Anterior cingulate cortex (tissue), 58 donors: ENCODE data around the gene TSPAN4.
A peak's percentile ranks its signal among the peaks of the same experiment; 100 is the strongest.

Source experiments
- DNase-seq, 58 donors: peaks; one replicate each; lab custom pipeline; 2025; lab: John Stamatoyannopoulos, UW

TSPAN4 gene

DNA sequence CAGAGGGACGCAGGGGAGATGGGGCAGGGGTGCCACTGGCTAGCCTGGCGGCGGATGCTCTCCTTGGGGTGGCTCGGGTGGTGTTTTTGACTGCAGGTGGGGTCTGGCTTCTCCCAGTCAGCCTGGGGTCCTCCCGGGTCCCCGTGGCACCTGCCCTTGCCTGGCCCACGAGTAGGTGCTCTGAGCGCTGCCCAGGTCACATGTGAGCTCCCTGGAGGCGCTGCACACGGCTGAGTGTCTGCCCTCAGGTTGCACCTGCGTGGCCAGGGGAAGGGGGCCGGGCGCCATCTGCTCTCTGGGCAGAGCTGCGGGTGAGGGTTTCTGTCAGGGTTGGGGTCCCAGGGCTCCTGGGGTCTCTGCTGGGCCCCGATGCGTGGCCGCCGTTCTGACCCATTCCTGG is 5.2 kb downstream of the TSPAN4 start:
- DNase-seq: no peak

DNA sequence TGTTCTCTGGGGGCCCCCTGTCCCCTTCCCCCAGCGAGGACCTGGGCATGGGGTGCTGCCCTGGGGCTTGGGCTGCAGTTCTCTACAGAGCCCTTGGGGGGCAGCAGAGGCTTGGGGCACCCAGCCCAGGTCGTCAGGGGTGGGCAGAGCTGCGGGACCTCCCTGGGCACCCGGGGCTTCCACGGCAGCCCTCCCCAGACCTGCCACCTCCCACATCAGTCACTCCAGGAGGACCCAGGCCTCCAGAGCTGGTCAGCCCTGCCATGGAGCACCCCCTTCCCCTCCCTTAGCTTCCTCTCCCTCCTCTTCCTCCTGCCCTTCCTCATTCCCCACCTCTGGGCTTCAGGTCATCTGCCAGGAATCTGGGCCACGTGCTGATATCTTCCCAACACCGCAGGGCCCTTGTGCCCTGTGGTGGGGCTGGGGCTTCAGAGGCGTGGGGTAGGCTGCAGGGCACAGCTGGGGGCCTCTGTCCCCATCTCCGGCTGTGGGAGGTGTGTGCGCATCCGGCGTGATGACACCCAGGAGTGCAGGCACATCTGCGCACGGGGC is 5.8 kb downstream of the TSPAN4 start:
- peak in 9 of 58 donors; percentile 10 to 46 (median 23) for DNase-seq

DNA sequence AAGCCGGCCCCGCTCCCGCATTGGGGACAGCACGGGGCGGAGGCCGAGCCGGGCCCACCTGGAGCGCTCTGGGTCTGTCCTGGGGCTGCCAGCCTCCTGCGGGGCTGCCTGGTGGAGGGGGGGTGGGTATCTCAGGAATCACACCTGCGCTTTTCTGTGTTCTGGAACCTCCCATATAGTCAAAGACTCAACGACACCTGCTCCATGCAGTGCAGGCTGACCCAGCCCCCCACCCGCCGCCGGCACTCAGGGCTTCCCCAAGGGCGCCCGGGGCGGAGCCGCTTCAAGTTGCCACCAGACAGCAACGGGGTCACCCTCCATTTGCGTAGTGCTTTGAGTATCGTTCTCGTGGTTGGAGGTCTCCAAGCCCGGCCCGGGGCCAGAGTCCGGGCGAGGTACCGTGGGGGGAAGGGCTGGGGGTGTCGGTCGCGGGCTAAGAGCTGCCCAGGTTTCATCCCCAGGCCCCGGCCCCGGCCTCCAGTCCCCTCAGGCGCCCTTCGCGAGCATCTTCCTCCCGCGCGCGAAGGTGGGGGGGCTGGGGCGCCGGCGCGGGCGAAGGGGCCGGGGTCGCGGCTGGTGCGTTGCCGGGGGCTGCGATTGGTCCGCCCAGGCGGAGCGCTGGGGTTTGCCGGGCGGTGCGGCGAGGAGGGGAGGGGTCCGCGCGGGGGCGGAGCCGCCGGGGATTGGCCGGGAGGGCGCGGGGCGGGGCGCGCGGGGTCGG is 6.6 kb downstream of the TSPAN4 start:
- peak in 1 of 58 donors; percentile 37 for DNase-seq

DNA sequence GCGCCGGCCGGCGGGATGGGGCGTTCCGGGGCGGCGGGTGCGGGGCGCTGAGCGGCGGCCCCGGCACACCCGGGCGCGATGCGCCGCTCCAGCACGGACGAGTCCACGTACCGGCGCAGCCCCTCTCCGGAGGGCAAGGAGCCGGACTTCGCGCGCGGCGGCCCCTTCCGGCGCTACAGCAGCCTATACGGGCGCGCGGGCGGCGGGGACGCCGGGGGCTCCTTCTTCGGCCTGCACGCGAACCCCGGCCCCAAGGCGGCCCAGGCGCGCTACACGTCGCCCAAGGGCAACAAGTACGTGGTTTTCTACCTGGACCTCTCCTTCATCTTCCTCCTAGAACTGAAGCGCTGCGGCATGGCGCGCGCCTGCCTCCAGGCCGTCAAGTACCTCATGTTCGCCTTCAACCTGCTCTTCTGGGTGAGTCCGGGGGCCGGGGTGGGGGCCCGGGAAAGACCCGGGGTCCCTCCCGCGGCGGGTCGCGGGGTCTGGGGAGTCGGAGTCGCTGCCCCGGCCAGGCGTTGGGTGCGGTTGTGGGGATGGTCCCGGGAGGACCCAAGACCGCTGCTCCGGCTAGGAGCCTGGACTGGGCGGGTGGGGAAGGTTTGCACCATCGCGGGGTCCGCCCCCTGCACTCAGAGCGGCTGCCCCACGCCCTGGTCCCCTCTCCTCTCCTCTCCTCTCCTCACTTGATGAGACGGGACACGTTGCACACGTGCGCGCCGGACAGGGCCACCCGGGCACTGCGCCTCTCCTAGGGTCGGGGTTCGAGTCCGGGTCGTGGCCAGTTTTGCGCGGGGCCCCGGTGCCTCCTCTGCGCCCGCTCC is 7.5 kb downstream of the TSPAN4 start:
- DNase-seq: no peak

DNA sequence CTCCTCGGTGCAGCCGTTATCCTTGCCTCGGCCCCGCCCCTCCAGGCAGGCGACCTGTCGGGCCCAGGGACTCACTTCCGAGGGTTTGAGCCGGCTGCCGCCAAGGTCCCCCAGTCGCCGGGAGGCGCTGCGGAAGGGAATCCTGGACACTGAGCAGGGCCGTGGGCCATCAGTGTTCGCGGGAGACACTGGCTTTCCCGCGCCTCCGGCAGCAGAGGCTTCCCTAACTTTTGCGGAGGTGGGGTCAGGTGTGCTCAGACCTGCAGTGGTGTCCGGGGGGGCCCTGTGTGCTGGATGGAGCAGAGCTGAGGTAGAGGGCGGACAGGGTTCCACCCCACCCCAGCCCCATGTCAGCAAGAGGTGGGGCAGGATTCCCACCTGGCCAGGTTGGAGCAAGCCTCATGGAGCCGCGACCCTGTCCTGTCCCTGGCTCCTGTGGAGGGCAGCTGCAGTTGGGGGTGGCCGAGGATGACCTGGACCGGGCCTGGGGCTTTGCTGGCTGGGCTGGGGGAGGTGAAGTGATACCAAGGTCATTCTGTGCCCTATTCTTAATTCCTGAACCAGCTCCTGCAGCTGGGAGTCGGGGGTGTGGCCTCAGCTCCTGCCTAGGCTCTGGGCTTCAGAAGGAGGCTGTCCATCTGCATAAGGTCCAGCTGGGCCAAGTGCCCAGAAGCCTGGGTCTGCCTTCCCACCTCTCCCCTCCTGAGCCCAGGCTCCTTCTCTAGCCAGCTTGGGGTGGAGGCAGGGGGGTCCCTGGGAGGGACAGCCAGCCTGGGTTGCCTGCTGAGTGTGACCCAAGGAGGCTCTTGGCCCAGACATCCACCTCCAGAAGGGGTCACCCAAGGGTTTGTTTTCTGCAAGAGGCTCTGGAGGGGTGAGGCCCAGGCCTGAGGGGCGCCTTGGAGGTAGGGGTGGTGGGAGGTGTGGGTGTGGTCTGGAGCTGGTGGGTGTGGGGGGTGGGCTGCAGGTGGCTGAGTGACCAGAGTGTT is 8.4 kb downstream of the TSPAN4 start:
- no peak for DNase-seq

DNA sequence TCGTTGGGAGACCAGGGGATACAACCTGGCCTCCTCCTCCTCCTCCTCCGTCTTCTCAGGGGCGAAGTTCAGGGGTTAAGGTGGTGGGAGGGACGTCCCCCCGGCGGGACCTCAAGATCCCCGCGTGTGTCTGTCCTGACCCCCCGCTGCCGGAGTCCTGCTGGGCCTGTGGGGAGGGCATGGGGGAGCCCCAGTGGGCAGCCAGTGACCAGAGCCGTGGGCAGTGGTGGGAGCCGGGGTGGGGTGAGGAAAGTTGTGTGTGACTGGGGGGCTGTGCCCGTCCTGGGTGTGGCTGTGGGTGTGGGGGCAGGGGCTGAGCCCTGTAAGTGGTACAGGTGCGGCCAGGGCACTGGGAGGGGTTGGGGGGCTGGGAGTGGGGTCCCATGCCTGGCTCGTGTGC is 10.1 kb downstream of the TSPAN4 start:
- DNase-seq: no peak

DNA sequence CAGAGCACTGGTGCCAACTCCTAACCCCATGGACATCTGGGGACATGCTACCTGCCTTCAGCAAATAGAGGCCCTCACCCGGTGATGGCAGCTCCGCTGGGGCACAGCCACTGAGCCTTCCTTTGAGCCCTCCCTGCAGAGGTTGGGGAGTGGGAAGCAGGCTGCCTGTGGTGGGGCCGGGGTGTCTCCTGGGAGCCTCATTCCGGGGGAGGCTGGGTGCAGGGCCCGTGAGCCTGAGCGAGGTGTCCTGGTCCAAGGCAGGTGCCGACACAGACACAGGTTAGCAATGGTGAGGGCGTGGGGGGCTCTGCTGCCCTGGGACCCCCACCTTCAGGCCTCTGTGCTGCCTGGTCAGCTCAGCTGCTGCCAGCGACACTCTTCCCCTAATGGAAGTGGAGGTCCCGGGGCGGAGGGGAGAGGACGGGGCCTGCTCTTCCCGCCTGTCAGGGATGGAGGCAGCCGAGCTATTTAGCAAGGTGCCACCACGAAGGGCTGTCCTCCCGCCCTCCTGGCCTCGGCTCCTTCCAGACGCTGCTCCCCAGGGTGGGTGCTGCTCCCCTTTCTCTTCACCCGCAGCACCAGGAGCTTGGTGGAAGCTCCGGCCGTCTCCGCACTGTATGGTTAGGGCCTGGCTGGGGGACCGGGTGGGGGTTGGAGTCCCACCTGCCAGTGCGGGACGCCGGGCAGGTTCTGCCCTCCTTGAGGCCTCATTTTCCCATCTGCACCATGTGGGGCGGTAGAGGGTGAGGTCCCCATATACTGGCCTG is 11.2 kb downstream of the TSPAN4 start:
- no peak for DNase-seq

DNA sequence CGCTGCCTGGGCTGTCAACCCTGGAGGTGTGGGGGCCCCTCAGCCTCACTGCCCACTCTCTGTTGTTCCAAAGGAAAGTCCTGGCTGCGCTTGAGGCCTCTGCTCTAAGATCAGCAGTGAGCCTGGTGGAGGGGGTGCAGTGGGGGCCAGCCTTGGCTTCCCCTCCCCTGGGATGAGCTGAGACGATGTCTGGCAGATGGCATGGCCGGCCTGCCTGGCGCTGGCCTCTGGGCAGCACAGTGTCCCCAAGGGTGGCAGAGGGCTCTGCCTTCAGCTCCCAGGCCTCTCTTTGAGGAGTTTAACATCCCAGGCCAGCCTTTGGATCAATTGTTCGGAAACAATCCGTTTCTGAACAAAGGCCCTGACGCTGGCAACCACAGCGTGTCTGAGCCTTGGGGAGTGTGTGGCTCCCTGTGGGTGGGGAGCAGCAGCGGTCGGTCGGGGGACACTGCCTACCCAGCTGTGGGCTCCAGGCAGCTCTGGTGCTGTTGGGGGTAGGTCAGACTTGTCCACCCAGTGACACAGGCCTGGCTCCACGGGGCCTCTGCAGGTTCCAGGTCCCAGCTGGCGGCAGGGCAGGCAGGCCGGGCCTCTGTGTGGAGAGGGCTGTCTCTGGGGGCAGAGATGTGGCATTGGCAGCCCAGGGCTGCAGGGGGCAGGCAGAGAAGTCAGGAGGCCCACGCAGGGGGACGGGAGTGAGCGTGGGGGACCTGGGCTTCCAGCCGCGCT is 12.1 kb downstream of the TSPAN4 start:
- DNase-seq: no peak

DNA sequence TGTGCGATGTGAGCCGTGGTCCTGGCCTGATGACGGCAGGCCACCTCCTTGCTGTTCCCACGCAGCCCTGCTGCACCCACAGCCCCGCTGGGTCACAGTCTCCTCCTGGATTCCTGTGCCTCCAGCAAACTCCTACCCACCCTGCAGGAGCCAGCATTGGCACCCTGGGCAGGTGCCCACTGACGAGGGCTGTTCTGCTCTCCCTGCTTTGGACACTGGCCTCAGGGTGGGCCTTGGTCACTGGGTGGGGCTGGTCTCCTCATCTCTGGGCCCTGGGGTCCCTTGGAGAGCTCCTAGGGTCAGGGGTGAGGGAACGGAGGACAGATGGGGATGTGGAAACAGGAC is 12.7 kb downstream of the TSPAN4 start:
- DNase-seq: no peak

DNA sequence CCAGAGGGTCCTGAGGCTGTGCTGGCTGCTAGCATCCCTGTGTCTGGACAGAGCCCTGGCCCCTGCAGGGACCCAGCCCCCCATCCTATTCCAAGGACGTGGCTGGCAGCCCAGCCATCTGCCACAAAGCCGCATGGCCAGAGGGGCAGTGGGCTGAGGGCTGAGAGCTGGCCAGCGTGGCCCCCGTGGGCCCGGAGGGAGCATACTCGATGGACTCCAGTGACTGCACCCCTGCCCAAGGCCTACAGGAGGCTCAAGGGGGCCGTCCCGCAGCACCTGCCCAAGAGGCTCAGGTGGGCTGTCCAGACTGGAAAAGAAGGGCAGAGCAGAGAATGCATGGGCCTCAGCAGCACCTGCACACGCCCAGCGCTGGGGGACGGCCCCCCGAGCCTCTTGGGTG is 13.1 kb downstream of the TSPAN4 start:
- no peak for DNase-seq

DNA sequence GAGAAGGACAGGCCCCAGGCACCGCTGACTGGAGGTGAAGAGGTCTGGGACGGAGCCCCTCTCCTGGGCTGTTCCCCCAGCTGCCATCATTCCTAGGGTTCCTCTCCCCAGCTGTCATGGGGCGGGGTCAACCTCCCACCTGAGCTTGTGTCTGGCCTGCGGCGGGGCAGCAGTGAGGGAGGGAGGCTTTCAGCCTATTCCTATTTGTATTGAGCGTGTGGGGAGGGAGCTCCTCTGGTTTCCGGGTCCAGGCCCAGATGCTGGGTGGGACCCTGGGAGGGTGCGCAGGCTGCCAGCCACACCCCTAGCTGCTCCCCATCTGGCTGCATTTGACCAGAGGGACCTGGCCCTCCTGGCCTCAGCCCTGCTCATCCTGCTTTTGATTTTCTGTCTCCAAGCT is 13.7 kb downstream of the TSPAN4 start:
- no peak for DNase-seq

DNA sequence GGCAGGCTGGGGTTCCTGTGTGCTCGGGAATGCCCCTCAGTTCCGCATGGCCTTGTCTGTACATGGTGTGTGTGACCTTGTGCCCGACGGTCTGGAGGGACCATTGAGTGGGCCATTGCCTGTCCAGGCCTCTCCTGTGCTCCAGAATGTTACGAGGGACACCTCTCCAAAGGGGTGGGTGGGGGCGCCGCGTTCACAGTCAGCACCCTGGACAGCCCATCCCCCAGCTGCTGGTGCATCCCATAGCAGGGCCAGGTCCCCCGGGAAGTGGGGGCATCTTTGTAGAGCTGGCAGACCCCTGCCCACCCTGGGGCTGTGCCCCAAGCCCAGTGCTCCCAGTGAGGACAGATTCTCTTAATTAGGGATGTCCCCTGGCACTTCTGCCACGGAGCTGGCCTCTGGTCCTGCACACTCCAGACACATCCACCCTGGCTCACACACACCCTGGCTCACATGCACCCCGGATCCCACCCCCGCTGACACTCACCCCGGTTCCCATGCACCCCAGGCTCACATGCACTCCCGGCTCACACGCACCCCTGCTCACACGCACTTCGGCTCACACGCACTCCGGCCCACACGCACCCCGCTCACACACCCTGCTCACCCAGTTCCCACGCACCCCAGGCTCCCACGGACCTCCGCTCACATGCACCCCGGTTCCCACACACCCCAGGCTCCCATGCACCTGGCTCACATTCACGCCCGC is 15.6 kb downstream of the TSPAN4 start:
- DNase-seq: no peak

DNA sequence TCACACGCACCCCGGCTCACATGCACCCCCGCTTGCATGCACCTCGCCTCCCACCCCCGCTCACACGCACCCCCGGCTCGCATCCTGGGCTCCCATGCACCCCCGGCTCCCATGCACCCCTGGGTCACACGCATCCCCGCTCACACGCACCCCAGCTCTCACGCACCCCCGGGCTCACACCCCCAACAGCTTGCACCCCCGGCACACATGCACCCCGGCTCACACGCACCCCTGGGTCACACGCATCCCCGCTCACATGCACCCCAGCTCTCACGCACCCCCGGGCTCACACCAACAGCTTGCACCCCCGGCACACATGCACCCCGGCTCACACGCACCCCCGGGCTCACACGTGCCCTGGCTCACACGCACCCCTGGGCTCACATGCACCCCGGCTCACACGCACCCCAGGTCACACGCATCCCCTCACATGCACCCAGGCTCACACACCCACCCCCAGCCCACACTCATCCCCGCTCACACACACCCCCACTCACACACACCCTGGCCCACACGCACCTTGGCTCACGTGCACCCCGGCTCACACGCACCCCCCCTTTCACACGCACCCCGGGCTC is 16.2 kb downstream of the TSPAN4 start:
- no peak for DNase-seq

DNA sequence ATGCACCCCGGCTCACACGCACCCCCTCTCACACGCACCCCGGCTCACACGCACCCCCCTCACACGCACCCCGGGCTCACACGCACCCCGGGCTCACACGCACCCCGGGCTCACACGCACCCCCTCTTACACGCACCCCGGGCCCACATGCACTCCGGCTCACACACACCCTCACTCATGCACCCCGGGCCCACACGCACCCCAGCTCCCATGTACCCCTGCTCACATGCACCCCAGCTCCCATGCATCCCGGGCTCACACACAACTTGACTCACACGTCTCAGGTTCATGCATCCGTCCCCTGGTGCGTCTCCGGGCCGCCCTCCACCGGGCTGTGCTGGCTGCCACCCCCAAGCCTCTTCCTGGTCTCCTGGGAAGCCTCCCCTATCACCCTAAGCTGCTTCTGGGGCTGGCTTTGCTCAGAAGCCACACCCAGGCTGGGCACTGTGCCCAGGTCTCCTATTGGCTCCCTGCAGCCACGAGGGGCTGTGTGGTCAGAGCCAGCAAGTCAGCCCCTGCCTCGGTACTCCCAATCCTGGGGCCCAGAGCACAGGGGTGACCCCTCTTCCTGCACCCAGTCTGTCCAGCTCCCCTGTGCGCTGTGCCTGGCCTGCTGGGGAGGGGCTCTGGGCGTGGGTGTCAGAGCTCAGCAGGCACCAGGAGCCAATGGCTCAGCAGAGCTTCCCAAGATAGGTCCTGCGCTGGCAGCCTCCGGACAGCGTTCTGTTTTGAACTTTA is 16.9 kb downstream of the TSPAN4 start:
- peak in 57 of 58 donors; percentile 21 to 90 (median 68) for DNase-seq

DNA sequence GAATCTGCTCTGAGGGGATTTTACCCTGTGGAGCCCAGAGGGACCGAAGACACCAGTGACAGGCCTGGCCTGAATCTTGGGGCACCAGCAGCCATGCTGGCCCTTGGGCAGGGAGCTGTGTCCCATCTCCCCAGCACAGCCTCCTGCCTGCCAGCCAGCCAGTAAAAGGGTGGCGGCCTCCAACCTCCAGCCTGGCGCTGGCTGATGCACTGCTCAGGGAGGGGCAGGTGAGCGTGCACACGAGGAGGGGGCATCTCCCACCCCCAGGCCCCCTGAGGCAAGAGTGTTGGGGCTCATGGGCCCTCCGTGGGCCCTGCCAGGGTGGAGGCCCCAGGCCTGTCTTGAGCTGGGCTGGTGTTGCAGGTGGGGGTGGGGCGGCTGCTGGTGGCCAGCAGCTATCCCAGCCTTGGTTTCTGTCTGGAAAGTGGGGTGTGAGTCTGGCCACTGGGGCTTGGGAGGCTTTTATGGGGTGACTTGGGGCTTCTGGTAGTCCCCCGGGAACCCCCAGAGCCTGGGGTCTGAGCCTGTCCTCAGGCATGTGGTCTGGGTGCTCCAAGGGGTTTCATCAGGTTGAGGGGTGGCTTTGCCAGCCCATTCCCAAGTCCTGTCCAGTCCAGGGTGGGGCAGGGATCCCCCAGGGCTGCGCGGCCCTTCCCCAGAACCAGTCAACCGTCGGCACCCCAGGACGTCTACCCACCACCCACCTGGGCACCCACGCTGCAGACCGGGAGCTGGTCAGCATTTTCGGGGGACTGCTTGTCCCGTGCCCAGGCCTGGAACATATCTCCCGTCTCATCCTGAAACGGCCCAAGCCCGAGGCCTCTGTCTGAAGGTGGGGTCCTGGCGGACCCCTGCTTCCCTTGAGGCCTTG is 17.8 kb downstream of the TSPAN4 start:
- DNase-seq: no peak

DNA sequence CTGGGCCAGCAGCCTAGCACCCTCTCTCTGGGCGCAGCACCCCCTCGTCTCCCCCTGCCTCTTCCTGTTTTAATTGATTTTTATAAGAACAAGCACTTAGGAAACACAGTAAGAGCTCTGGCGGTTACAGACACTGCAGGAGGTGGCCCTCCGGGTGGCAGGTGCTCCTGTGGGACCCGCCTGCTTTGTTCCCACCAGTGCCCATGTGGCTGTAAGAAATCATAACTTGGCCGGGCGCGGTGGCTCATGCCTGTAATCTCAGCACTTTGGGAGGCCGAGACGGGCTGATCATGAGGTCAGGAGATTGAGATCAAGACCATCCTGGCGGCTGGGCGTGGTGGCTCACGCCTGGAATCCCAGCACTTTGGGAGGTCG is 18.4 kb downstream of the TSPAN4 start:
- DNase-seq: no peak
